CD1c-positive myeloid dendritic cell (primary cell): ENCODE measurements around the gene ERC2.

Experiments
- DNase-seq: peaks from one replicate; pipeline ENCODE4 v3.0.0-alpha.2; 2016; ENCODE audit errors: extremely low spot score

The ERC2 gene

DNA sequence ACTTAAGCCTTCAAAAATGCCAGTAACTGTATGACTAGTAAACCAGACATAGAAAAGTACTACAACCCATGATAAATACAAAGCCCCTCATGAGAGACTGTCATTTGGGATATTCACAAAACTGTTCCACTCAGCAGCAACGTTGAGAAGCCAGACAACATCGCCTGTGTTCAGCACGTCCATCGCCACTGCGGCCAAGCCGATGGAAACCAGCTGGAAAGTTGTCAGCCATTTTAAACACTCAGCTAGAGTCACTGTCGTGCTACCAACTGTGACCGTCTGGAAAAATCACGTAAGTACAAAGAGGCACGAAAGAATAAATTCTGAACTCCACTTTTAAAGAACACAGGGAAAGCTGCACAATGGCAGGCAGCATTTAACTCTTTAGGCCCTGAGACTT, 640.5 kb downstream of the ERC2 start:
- no peak for DNase-seq

DNA sequence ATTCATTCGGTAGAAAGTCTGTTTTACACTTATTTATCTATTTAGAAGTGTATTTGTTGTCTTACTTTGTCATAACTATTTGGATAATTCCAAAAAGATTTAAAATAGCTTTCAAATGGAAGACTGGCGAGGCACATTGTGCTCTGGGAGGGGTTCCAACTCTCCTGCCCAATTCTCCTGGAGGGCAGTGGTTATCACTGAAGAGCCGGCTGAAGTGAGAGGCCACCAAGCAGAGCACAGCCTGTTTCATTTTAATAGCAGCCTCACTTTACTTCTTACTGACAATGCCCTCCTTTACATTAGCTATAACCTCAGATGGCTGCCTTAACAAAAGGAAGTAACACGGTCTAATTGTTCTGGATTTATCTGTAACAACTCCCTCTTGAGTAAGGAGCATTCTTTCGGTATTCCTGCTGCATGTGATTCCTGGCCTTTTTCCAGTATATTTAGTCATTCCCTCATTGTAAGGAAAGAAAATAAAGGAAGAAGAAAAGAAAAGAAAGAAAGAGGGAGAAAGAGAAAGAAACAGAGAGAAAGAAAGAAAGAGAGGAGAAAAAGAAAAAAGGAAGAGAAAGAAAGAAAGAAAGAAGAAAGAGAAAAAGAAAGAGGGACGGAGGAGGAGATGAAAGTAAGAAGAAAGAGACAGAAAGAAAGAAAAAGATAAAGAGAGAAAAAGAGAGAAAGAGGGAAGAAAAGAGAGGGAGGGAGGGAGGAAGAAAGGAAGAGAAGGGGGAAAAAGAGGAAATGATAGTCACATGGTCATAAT, 641.4 kb downstream of the ERC2 start:
- DNase-seq, result no peak

DNA sequence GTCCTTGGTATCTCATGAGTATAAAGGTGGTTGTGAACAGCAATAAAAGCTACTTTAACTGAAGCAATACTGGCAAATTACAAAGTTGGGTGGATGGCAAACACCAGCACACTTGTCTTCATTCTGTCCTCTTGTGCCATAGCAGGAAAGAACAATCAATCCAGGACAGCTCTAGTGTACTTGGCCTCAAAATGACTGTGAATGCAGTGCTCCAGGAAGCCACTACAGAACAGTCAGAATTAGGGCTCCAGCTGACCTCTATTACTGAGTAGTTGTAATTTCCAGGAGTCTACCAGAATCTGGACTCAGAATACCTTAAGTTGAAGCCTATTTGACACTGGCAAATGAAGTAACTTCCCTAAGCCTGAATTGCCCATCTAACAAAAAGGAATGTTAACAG, 642.2 kb downstream of the ERC2 start:
- DNase-seq, result no peak

DNA sequence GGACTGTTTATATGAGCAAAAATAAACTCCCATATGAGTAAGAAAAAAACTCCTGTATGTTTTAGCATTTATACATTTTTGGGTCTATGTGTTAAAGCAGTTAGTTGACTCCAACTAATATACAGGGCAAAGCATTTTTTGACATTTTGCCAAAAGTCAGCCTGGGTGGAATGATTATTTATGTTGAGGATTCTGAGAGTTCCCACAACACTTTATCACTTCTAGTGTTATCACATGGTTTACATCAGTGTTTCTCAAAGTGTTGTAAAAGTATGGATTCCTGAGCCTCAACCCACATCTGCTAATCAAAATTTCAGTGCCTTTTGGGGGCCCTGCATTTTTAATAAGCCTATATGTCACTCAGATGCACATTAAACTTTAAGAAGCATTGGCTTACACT, 643.9 kb downstream of the ERC2 start:
- DNase-seq, result no peak

DNA sequence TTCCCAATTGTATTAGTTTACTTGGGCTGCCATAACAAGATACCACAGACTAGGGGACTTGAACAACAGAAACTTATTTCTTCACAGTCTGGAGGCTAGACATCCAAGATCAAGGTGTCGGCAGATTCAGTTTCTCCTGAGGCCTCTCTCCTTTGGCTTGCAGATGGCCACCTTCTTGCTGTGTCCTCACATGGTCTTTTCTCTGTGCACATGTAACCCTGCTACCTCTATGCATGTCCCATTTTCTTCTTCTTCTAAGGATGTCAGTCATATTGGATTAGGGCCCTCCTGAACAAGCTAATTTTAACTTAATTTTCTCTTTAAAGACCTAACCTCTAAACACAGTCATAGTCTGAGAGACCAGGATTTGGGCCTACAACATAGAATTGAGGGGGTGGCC, 644.4 kb downstream of the ERC2 start:
- DNase-seq, result no peak

DNA sequence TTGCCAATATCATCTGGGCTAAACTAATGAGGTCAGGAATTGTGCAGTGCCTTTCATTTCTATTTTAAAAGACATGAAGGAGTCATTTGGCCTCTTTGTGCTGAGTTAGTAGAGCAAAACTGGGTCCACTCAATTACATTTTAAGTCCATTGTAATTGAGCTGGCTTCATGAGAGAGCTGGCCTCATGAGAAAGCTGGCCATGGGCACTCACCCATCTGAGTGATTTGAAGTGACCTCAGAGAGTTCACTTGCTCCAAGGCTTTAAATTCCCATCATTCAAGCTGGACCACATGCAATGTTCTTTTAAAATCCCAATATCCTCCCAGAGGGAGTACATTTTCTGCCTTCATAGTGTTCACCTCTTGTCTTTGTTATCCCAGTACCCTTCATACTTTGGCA, 645.3 kb downstream of the ERC2 start:
- DNase-seq, result no peak

DNA sequence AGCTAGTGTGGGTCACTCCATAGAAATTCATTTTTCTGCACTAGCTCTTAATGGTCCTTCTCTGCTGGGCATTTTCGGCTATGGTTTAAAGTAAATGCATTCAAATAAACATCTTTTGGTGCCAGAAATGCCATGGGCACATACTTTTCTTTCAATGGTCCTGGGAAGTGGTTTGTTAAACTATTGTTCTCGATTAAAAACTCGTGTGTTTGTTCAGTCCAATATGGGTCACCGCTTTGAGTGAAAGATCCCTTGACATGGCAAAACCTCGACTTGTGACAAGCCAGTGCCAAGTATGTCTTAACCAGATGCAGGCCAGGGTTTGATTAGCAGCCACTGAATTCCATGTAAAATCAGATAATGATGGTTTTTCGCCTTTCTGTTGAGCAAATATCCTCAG, 649.3 kb downstream of the ERC2 start:
- DNase-seq, result no peak

DNA sequence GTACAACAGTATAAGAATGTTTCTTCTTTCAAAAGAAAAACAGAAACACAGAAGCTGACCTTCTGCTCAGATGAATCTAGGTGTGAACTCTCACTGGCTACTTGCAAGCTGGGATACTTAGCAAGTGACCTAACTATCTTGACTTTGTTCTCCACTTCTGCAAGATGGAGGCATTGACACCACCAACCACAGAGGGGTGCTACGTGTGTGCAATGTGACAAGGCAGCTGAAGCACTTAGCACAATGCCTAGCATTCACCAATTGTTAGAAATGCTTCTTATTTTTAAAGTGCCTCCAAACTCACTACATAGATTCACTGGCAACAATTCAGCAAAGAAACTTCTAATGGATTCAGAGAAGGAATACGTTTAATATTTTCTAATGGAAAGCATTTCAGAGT, 649.8 kb downstream of the ERC2 start:
- no peak for DNase-seq

DNA sequence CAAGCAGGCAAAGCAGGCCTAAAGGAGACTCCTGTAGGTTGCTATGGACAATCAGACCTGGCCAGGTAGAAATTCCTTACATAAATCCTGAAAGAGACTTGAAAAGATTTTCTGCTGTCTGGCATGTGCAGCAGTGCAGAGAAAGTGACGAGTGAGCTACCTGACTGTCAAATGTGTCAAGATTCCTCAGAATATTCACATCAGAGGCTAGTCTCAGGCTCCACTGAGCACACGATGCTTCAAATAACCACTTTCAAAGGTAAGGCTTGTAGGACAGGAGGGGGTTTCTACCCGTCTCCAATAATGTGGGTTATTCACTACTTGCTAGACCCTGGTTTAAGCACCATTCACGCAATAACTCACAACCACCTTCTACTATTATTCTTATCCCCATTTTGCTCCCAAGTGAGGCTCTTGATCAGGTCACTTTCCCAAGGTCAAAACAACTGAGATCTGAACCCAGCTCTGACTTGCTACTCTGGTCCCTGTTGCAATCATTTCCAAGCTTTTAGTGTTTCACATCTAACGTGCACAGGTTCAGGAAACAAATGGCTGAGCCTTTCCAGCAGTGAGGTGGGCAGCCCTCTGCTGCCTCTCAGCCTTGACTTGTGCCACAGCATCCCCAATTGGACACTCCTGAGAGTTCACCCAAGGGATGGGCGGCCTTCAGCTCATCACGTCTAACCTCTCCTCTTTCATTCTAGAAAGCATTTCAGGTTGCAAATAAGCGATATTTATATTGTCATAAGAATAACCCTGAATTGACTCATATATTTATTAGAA, 651.3 kb downstream of the ERC2 start:
- DNase-seq, result no peak

DNA sequence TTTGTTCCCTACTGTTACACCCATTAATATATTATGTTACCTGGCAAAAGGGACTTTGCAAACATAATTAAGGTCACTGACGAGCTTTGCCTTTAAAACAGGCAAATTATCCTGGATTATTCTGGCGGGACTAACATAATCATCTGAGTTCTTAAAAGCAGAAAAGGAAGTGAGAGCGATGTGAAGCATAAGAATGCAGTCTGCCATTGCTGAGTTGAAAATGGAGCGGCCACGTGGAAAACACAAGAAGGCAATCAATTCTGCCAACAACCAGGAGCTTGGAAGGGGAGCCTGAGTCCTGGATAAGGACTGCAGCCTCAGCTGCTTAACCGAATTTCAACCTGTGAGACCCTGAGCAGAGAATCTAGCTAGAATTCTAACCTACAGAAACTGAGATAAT, 653.0 kb downstream of the ERC2 start:
- no peak for DNase-seq

DNA sequence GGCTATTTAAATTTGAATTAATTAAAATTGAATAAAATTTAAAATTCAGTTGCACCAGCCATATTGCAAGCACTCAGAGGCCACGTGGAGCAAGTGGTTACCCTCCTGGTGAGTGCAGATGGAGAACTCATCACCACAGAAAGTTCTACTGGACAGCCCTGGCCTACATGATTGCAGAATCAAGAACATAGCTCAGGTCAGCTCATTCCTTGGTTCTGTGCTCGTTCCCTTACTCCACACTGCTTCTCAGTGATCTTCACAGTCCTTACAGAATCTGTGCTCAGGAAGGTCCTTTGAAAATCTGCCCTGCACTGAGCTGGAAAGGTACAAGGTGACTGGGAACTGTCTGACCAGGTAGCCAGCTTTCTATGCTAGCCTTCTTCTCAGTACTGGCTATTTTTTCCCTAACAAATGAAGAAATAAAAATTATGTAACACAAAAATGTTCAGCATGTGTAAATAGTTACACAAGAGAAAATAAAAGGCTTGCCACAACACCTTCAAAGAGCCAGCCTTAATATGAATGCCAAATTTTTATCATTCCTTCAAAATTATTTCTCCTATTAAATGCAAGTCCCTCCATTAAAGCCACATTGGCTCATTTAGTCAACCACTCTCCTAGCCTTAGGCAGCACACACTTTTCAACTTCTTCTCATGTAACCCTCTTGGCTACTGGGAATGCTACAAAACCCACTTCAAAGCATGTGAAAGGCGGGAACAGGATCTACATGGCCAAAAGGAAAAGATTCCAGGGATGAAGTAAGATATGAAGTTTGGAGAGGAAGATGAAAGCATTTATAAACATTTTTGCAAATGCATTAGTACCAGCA, 654.8 kb downstream of the ERC2 start:
- DNase-seq, result no peak

DNA sequence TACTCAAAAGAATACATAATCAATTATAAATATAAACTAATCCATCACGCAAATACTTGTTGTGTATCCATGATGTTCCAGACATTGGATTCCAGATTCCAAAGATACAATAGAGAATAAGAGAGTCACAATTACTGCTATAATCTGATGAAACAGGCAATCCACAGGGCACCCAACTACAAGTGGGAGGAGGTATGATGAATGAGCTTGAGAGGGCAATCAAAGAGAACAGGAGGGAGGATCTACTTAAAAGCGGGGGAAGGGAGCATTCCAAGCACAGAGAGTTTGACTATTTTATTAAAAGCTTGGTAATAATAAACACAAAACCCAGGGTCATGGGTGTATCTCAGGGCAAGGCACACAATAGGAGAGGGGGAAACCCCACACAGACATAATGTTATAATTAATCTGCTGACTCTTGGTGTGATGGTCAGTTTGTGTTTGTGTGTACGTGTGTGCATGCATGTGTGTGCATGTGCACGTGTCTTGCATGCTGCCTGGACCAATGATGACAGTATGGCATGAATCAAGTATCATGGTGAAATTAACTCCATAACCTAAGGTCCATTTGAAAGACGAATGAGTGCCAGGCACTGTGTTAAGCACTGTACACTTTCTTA, 655.8 kb downstream of the ERC2 start:
- no peak for DNase-seq

DNA sequence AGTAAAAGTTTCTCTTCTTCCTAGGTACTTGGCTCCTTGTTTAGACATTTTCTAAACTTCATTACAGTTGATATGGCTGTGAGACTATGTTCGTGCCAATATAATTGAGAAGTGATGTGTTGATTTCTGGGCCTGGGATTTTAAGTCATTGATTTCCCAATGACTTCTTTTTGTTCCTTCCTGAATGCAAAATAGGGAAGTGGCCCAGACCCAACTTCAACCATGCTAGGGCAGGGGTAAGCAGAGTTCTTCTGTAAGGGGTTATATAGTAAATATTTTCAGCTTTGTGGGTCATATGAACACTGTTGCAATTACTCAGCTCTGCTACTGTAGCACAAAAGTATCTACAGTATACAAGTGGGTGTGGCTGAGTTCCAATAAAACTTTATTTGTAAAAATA, 661.1 kb downstream of the ERC2 start:
- DNase-seq, result no peak

DNA sequence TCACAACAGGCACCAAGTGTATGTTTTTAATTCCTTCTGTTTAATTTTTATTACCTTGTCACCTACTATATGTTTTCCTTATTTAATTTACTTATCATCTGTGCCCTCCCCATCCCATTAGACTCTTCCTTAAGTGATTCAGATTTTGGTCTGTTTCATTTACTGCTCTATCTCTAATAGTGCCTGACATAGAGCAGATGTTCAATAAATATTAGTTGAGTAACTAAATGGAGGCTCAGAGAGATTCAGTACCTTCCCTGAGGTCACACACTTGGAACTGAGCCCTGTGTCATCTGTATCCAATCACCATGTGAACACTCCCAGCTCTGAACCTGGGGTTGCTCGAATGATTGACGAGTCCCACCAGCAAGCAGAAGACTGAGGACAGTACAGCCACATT, 663.1 kb downstream of the ERC2 start:
- no peak for DNase-seq

DNA sequence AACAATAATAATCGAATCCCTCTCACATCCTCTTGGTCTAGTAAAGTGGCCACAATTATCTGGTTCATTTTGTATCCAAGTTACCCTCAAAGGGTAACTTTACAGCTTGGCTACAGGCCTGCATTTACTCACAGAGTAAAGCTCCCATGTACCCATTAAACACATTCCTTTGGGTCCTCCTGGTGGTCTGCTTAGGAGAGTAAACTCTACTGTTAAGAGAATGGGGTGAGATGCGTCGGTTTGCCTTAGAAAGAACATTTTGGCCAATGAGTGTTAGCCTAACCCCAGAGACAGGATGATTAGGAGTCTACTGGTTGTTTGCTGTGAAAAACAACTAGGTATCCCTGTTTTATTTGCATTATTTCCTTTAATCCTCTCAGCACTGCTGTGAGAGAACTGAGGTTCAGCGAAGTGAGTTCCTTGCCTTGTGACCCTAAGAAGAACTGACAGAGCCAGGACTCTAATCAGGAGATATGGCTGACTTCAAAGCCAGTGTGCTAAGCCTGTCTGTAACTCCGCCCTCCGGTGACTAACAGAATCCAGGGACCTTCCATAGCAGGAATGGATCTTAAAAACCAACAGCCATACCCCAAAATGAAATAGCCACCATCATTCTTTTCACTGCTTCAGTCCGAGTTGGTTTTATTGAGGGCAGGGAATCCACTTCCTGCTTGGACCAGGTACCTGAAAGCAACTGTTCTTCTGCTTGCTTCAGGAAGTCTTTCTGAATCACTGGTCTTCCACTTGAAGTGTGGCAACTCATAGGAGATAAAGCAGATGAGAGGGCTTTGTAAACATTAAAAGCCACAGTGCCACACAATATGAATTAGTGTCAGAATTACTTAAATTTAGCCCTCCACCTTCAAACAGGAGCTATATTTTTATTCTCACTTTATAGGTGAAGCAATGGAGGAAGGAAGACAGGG, 663.8 kb downstream of the ERC2 start:
- no peak for DNase-seq

DNA sequence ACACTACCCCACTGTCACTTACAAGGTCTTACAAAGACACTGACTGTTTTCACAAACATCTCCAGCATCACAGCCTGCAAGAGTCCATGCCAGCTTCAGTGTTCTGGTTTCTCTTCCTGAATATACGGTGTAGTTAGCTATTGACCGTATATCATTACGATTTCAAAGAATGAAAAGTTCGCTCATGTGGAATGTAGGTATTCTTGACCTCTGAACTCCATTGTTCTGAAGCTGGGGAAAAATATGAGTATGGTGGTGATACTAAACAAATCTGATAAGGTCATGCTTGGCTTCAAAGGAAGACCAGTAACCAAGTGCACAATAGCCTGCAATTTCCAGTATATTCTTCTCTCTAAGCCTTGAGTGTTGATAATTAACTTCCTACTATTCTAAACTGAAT, 665.5 kb downstream of the ERC2 start:
- no peak for DNase-seq

DNA sequence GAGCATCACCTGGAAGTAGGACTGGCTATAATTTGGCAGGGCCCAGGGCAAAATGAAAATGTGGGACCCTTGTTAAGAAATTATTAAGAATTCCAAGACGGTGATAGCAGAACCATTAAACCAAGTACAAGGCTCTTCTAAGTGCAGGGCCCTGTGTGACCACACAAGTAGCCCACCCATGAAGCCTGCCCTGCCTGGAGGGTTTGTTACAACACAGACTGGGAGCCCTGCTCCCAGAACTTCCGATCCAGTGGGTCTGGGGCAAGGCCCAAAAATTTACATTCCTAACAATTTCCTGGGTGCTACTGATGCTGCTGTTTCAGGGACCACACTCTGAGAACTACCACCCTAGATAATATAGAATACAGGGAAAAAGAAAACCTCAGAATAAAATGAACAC, 666.6 kb downstream of the ERC2 start:
- DNase-seq, result no peak

DNA sequence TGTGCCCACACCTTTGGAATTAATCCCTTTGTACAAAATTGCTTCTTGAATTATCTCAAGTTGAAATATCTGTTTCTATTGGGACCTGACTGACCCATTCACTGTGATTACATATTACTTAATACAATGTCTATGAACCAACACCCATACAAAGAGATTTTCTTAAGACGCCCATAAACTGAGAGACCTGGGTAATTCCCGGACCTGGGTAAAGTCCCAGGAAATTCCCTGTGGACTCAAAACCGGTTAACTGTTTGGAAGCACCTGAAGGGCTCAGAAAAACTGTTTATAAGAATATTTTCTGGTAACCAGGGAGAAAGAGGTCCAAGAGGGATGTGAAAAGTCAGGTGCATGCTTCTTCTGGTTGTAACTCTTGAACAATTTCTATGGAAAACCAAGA, 667.2 kb downstream of the ERC2 start:
- DNase-seq, result no peak

DNA sequence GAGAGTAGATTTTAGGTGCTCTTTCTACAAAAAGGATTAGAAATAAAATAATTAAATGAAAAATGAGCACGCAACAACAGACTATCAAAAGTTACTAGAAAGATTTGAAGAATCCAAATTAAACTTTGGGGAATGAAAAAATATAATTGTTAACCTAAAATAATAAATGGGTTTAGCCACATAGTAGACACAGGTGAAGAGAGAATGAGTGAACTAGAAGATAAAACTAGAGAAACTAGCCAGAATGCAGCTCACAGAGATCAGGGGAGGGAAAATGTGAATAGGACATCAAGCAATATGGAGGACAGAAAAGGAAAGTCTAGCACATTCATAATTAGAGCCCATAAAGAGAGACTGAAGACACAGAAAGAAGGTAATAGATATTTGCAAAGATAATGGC, 670.5 kb downstream of the ERC2 start:
- DNase-seq, result no peak

DNA sequence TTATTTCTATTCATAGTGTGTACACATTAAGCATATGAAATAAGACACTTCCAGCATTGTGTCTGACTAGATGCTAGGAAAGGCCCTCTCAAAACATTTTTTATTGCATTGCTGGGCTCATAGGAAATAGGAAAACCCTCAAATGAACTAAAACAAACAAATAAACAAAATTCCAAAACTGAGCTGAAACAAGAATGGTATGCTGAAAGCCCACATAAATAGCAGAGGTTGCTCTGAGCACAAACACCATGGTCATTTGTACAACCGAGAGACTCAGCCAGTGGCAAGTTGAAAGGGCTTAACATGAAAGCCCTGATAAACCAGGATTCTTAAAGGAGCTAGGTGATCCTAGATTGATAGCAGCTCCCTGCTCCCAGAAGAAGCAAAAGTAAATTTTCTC, 671.2 kb downstream of the ERC2 start:
- DNase-seq, result no peak

DNA sequence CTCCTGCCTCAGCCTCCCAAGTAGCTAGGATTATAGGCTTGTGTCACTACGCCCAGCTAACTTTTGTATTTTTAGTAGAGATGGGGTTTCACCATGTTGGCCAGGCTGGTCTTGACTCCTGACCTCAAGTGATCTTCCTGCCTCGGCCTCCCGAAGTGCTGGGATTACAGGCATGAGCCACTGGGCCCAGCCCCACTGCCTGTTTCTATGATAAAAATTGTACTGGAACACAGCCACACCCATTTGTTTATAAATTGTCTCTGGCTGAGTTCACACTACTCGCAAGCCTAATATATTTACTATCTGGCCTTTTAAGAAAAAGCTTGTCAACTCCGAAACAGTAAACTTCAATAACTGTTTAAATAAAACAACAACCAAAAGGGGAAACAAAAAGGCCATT, 671.7 kb downstream of the ERC2 start:
- DNase-seq, result no peak
